ENCODE data around the gene CASP8.

Gene CASP8

GRCh38 chr2:201242571-201243277 is 17.6 kb upstream of the CASP8 start:
- no peak overlapping the region for H3K27ac ChIP-seq
- ChIA-PET CTCF (no interaction called here), POLR2A (ENCODE audit: low non-redundant PET) (no interaction called here)
- no peak for TF ChIP-seq CTCF (conservative IDR thresholded peaks at IDR 0.05; ENCODE audit: low read depth)
- no peak for DNase-seq (ENCODE audit: low spot score)

- CTCF ChIA-PET: no interaction called here
- POLR2A ChIA-PET (ENCODE audit: low non-redundant PET): no interaction called here
Measured at GRCh38 chr2:201244829-201245228, 15.5 kb upstream of the CASP8 start.

GRCh38 chr2:201246280-201246679 is 14.1 kb upstream of the CASP8 start:
- ChIA-PET CTCF (no interaction called here), POLR2A (ENCODE audit: low non-redundant PET) (no interaction called here)
- no peak overlapping the region for H3K27ac ChIP-seq
- TF ChIP-seq CTCF (conservative IDR thresholded peaks at IDR 0.05; ENCODE audit: low read depth): no peak
- DNase-seq (ENCODE audit: low spot score): no peak

More at GRCh38 chr2:201244829-201245228, 15.5 kb upstream of the CASP8 start:
- H3K27ac ChIP-seq: no peak overlapping the region
- DNase-seq (ENCODE audit: low spot score): no peak
- no peak for TF ChIP-seq CTCF (conservative IDR thresholded peaks at IDR 0.05; ENCODE audit: low read depth)

GRCh38 chr2:201248288-201248844 is 12.0 kb upstream of the CASP8 start:
- POLR2A ChIA-PET (ENCODE audit: low non-redundant PET): no interaction called here
- no peak for DNase-seq (ENCODE audit: low spot score)
- no peak overlapping the region for H3K27ac ChIP-seq
- no peak for TF ChIP-seq CTCF (conservative IDR thresholded peaks at IDR 0.05; ENCODE audit: low read depth)
- CTCF ChIA-PET: interaction anchor here (0.9 kb wide), 1 partner anchor 16 kb away, joined by 3 read pairs; no protein-coding TSS in a partner anchor

GRCh38 chr2:201249889-201250288 is 10.4 kb upstream of the CASP8 start:
- ChIA-PET POLR2A (ENCODE audit: low non-redundant PET) (no interaction called here), CTCF (no interaction called here)
- no peak for TF ChIP-seq CTCF (conservative IDR thresholded peaks at IDR 0.05; ENCODE audit: low read depth)
- H3K27ac ChIP-seq: no peak overlapping the region
- no peak for DNase-seq (ENCODE audit: low spot score)

GRCh38 chr2:201250741-201251140 is 9.6 kb upstream of the CASP8 start:
- CTCF ChIA-PET: no interaction called here
- POLR2A ChIA-PET (ENCODE audit: low non-redundant PET): no interaction called here

More at GRCh38 chr2:201250741-201251140, 9.6 kb upstream of the CASP8 start:
- no peak for DNase-seq (ENCODE audit: low spot score)
- no peak overlapping the region for H3K27ac ChIP-seq
- TF ChIP-seq CTCF (conservative IDR thresholded peaks at IDR 0.05; ENCODE audit: low read depth): no peak
